LNCAP (cell line): ENCODE measurements around the gene DAGLA.

Source experiments
- TF ChIP-seq, protein P1 (sequence below): fragments of 450-650 bp; IDR thresholded peaks from 2 replicates; pipeline ENCODE4 v1.5.1; 2017; ENCODE audit warnings: mild to moderate bottlenecking

Gene DAGLA

DNA sequence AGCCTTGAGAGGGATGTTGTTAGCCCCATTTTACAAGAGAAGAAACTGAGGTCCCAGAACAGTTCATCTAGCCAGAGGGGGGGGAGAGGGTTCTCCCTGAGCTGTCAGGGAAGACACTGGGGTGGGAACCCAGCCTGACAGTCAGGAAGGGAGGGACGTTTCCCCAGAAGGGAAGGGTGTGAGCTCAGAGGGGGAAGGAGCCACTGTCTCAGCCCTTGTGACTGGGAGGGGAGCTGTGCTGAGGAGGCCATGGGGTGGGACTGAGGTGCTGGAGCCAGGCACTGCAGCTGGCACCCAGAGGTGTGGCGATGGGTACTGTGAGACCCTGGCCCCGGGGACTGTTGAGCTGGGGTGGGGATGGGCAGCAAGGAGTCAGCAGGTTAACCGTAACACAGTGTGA lies 35.7 kb downstream of the DAGLA start:
- TF ChIP-seq, protein P1, sequence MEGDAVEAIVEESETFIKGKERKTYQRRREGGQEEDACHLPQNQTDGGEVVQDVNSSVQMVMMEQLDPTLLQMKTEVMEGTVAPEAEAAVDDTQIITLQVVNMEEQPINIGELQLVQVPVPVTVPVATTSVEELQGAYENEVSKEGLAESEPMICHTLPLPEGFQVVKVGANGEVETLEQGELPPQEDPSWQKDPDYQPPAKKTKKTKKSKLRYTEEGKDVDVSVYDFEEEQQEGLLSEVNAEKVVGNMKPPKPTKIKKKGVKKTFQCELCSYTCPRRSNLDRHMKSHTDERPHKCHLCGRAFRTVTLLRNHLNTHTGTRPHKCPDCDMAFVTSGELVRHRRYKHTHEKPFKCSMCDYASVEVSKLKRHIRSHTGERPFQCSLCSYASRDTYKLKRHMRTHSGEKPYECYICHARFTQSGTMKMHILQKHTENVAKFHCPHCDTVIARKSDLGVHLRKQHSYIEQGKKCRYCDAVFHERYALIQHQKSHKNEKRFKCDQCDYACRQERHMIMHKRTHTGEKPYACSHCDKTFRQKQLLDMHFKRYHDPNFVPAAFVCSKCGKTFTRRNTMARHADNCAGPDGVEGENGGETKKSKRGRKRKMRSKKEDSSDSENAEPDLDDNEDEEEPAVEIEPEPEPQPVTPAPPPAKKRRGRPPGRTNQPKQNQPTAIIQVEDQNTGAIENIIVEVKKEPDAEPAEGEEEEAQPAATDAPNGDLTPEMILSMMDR: no peak

GRCh38 chr11:61716478-61717285 lies 36.5 kb downstream of the DAGLA start:
- TF ChIP-seq, protein P1: no peak

DNA sequence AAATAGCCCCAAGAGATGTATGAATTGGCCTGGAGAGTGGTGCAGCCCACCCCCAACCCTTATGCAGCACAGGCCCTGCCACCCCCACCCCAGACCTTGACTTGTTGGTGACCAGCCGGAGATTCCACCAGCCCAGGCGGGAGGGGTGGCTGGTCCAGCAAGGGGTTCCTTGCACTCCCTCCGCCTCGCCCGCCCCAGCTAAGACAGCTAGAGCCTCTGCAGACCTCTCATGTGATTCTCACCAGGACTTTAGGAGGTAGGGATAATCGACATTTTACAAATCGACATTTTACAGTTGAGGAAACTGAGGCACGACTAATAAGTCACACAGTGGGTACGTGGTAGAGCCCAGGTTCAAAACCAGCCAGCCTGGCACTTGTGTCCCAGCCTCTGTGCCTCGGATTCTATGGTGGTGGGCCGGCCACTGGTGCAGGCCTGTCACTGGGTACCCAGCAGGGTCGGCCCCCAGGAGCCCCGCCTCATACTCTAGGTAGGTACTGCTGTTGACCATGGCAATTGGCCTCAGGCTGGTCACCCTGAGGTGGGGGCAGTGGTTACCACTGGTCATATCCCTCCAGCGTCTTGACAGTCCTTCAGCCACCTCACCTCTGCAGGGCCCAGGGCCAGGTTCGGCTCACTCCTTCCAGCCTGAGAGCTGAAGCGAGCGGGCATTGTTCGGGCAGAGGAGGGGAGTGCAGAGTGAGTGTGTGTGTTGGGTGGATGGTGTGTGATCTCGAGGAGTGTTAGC lies 37.3 kb downstream of the DAGLA start:
- TF ChIP-seq, protein P1: no peak

GRCh38 chr11:61718046-61718531 lies 37.9 kb downstream of the DAGLA start:
- TF ChIP-seq, protein P1: no peak

GRCh38 chr11:61718621-61719302 lies 38.6 kb downstream of the DAGLA start:
- TF ChIP-seq, protein P1: no peak

DNA sequence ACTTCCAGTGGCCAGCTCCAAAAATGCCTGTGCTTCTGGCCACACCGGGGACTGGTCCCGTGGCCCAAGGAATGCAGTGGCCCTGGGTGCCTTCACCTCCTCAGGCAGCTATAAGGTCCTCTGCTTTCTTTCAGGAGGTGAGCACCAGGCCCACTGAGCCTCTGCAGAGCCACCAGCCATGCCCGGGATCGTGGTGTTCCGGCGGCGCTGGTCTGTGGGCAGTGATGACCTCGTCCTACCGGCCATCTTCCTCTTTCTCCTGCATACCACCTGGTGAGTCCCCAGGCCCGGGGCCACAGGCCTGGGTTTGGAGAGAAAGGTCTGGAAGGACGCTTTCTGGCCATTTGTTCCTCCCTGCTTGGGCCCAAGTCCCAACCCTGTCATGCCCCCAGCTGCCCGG lies 39.8 kb downstream of the DAGLA start:
- TF ChIP-seq, protein P1: no peak

DNA sequence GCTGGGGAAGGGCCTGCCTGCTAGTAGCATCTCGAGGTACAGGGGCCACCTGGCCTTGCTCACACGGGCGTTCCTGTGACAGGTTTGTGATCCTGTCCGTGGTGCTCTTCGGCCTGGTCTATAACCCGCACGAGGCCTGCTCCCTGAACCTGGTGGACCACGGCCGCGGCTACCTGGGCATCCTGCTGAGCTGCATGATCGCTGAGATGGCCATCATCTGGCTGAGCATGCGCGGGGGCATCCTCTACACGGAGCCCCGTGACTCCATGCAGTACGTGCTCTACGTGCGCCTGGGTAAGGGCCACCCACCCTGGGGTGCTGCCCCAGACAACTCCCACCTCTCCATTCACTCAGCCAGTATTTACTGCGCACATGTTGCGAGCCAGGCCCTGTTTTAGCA lies 40.4 kb downstream of the DAGLA start:
- TF ChIP-seq, protein P1: no peak
